Endothelial cell of umbilical vein (primary cell): ENCODE results near the gene TNNT3.

Source experiments
- CTCF ChIP-seq, 2 donors: IDR thresholded peaks; 1 replicate in 1 of 2; 2 replicates in 1 of 2; pipeline ENCODE4 v1.5.1; 2011; ENCODE audit warnings: low read length in 2 of 2, mild to moderate bottlenecking in 2 of 2, moderate library complexity in 2 of 2, control low read depth in 1 of 2, inconsistent platforms in 1 of 2, low read depth in 1 of 2; ENCODE audit not compliant: insufficient read depth in 1 of 2; ENCODE audit errors: extremely low read depth in 1 of 2
- FOS ChIP-seq: IDR thresholded peaks from 2 replicates; pipeline ENCODE4 v1.6.1; 2011; ENCODE audit warnings: mild to moderate bottlenecking, low read length, moderate library complexity, borderline replicate concordance; ENCODE audit not compliant: insufficient read depth
- POLR2A ChIP-seq: IDR thresholded peaks from 2 replicates; pipeline ENCODE4 v1.6.1; 2012; ENCODE audit warnings: low read depth, mild to moderate bottlenecking, control low read depth, low read length

- TF ChIP-seq CTCF (IDR thresholded peaks at IDR 0.05; ENCODE audit: extremely low read depth in 1 of 2, insufficient read depth in 1 of 2, low read depth in 1 of 2, low read length in 2 of 2) (no peak), FOS (no peak), POLR2A (no peak)
These were observed 48.0 kb upstream of the TNNT3 start for GRCh38 chr11:1871531-1871930.
